H1 (cell line): ENCODE measurements around the gene BRD8. TPM values are rescaled to one million over a fixed set of nuclear protein-coding genes. Genes with fewer than 3 reads are reported as not detected.

Source experiments
- CTCF ChIA-PET: fragments of 300-600 bp; sonication (Branson Sonifier 250); formaldehyde crosslinking; loops from one replicate; lab custom pipeline; 2021; ENCODE audit not compliant: partially characterized antibody; lab: Charles Lee
- POLR2A ChIA-PET: fragments of 300-600 bp; sonication (Branson Sonifier 250); formaldehyde crosslinking; loops from one replicate; lab custom pipeline; 2021; ENCODE audit warnings: inconsistent platforms; ENCODE audit not compliant: partially characterized antibody; lab: Charles Lee
- DNase-seq, 2 experiments: peaks; one replicate each; pipeline versions ENCODE4 v3.0.0 to v3.0.0-alpha.2; 2010 to 2022; ENCODE audit warnings: low spot score in 2 of 2, low read depth in 1 of 2, mixed read lengths in 1 of 2
- FAIRE-seq: peaks from 2 replicates; lab custom pipeline; 2011; peaks lifted over from hg19 to GRCh38; lab: Jason Lieb, UNC
- H2AFZ ChIP-seq: 2 replicates; pipeline ENCODE4 v1.8.1; 2012; ENCODE audit warnings: low read length, inconsistent platforms
- H2AK5ac ChIP-seq: 2 replicates; pipeline ENCODE4 v1.6.1; 2013; ENCODE audit warnings: low read depth, low read length
- H2BK120ac ChIP-seq: replicated peaks from 2 replicates; pipeline ENCODE3; 2013; ENCODE audit warnings: low read depth, low read length, inconsistent platforms
- H2BK12ac ChIP-seq: 2 replicates; pipeline ENCODE4 v1.6.1; 2013; ENCODE audit warnings: low read depth, low read length
- H2BK15ac ChIP-seq: 2 replicates; pipeline ENCODE4 v1.6.1; 2013; ENCODE audit warnings: low read length
- H2BK20ac ChIP-seq: 2 replicates; pipeline ENCODE4 v1.6.1; 2013; ENCODE audit warnings: low read length
- H2BK5ac ChIP-seq: 2 replicates; pipeline ENCODE4 v1.6.1; 2013; ENCODE audit warnings: low read depth, low read length
- H3K14ac ChIP-seq: 2 replicates; pipeline ENCODE4 v1.6.1; 2013; ENCODE audit warnings: inconsistent platforms; ENCODE audit not compliant: insufficient read length
- H3K18ac ChIP-seq: 2 replicates; pipeline ENCODE4 v1.6.1; 2013; ENCODE audit warnings: low read length; ENCODE audit errors: extremely low read depth
- H3K23ac ChIP-seq: 2 replicates; pipeline ENCODE4 v1.6.1; 2013; ENCODE audit warnings: inconsistent platforms; ENCODE audit not compliant: insufficient read length
- H3K23me2 ChIP-seq: 2 replicates; pipeline ENCODE4 v1.6.1; 2013; ENCODE audit warnings: low read depth, low read length
- H3K27ac ChIP-seq: 2 replicates; pipeline ENCODE4 v1.6.1; 2011; ENCODE audit warnings: low read depth, low read length, inconsistent platforms
- H3K27me3 ChIP-seq, 4 experiments: replicated peaks in 1 of 4; 1 replicate in 1 of 4; 2 replicates in 3 of 4; pipeline versions ENCODE4 v1.6.1 to v1.8.1; 2011 to 2013; ENCODE audit warnings: low read length in 3 of 4, mild to moderate bottlenecking in 3 of 4, inconsistent platforms in 2 of 4, mixed read lengths in 2 of 4, moderate library complexity in 1 of 4; ENCODE audit not compliant: control insufficient read depth in 3 of 4, insufficient read depth in 3 of 4; ENCODE audit errors: extremely low read depth in 1 of 4
- H3K36me3 ChIP-seq, 4 experiments: 2 replicates each; pipeline versions ENCODE4 v1.6.1 to v1.8.1; 2011 to 2013; ENCODE audit warnings: mild to moderate bottlenecking in 4 of 4, low read length in 3 of 4, moderate library complexity in 2 of 4, control low read depth in 1 of 4, inconsistent platforms in 1 of 4; ENCODE audit not compliant: insufficient read depth in 4 of 4, control insufficient read depth in 2 of 4
- H3K4ac ChIP-seq: replicated peaks from 2 replicates; pipeline ENCODE3; 2013; ENCODE audit warnings: low read length, low read depth, mixed read lengths, inconsistent platforms; ENCODE audit not compliant: insufficient read length
- H3K4me1 ChIP-seq, 4 experiments: replicated peaks in 1 of 4; 1 replicate in 1 of 4; 2 replicates in 3 of 4; pipeline versions ENCODE4 v1.6.1 to v1.8.1; 2011 to 2013; ENCODE audit warnings: low read length in 3 of 4, inconsistent platforms in 2 of 4, mixed read lengths in 1 of 4; ENCODE audit not compliant: insufficient read depth in 4 of 4, control insufficient read depth in 3 of 4
- H3K4me2 ChIP-seq, 2 experiments: 2 replicates each; pipeline versions ENCODE4 v1.6.1 to v1.8.1; 2011 to 2013; ENCODE audit warnings: low read depth in 2 of 2, low read length in 2 of 2, control low read depth in 1 of 2, inconsistent platforms in 1 of 2, mild to moderate bottlenecking in 1 of 2; ENCODE audit not compliant: insufficient read depth in 1 of 2
- H3K4me3 ChIP-seq, 4 experiments: fragments of 200-600, 300-600 bp in 1 of 4; sonication (generic), shearing (Covaris generic), sonication (Bioruptor Twin) in 1 of 4; 2 replicates each; pipeline versions ENCODE4 v1.5.1 to v1.8.1; 2011 to 2016; ENCODE audit warnings: low read length in 4 of 4, low read depth in 3 of 4, control low read depth in 2 of 4, inconsistent platforms in 2 of 4, mild to moderate bottlenecking in 2 of 4, mixed read lengths in 1 of 4, moderate library complexity in 1 of 4; ENCODE audit not compliant: insufficient read depth in 2 of 4; ENCODE audit errors: extremely low read depth in 1 of 4
- H3K56ac ChIP-seq: replicated peaks from 2 replicates; pipeline ENCODE3; 2013; ENCODE audit warnings: low read depth, mild to moderate bottlenecking, mixed read lengths, low read length, inconsistent platforms; ENCODE audit not compliant: insufficient read length
- H3K79me1 ChIP-seq: 2 replicates; pipeline ENCODE4 v1.6.1; 2013; ENCODE audit warnings: low read depth, low read length, control low read depth
- H3K79me2 ChIP-seq, 2 experiments: 2 replicates each; pipeline versions ENCODE4 v1.6.1 to v1.8.1; 2012 to 2013; ENCODE audit warnings: low read length in 2 of 2, mild to moderate bottlenecking in 2 of 2, inconsistent platforms in 1 of 2; ENCODE audit not compliant: insufficient read depth in 2 of 2, control insufficient read depth in 1 of 2
- H3K9ac ChIP-seq, 4 experiments: replicated peaks in 1 of 4; 1 replicate in 1 of 4; 2 replicates in 3 of 4; pipeline versions ENCODE4 v1.6.1 to v1.8.1; 2011 to 2013; ENCODE audit warnings: low read depth in 3 of 4, low read length in 3 of 4, control low read depth in 2 of 4, mild to moderate bottlenecking in 2 of 4, moderate library complexity in 2 of 4, inconsistent platforms in 1 of 4; ENCODE audit errors: extremely low read depth in 1 of 4
- H3K9me3 ChIP-seq, 2 experiments: 2 replicates each; pipeline versions ENCODE4 v1.6.1 to v1.8.1; 2012 to 2013; ENCODE audit warnings: mild to moderate bottlenecking in 2 of 2, moderate library complexity in 2 of 2, control low read depth in 1 of 2, inconsistent platforms in 1 of 2, low read depth in 1 of 2, low read length in 1 of 2, mixed read lengths in 1 of 2; ENCODE audit not compliant: insufficient read depth in 2 of 2
- H4K20me1 ChIP-seq, 2 experiments: replicated peaks in 1 of 2; 2 replicates each; pipeline versions ENCODE3 to v1.8.1; 2011 to 2013; ENCODE audit warnings: inconsistent platforms in 2 of 2, low read length in 2 of 2, mild to moderate bottlenecking in 1 of 2; ENCODE audit not compliant: insufficient read depth in 2 of 2, control insufficient read depth in 1 of 2
- H4K5ac ChIP-seq: 2 replicates; pipeline ENCODE4 v1.6.1; 2013; ENCODE audit warnings: low read length, low read depth, mixed read lengths, inconsistent platforms; ENCODE audit not compliant: insufficient read length
- H4K8ac ChIP-seq: 2 replicates; pipeline ENCODE4 v1.8.0; 2013; ENCODE audit warnings: mild to moderate bottlenecking, moderate library complexity, low read length, inconsistent platforms; ENCODE audit not compliant: insufficient read depth; ENCODE audit errors: extremely low read depth
- H4K91ac ChIP-seq: replicated peaks from 2 replicates; pipeline ENCODE3; 2013; ENCODE audit warnings: low read length, mixed read lengths, inconsistent platforms; ENCODE audit not compliant: insufficient read length
- ATF3 ChIP-seq: IDR thresholded peaks from 2 replicates; pipeline ENCODE4 v1.6.1; 2011; ENCODE audit warnings: low read depth, mild to moderate bottlenecking, low read length; ENCODE audit not compliant: insufficient read depth
- BRCA1 ChIP-seq: IDR thresholded peaks from 2 replicates; pipeline ENCODE4 v1.6.1; 2012; ENCODE audit warnings: low read depth, low read length, improper control_type of control experiment
- CEBPB ChIP-seq: IDR thresholded peaks from 2 replicates; pipeline ENCODE4 v1.6.1; 2012; ENCODE audit warnings: low read depth, low read length
- CHD2 ChIP-seq: IDR thresholded peaks from 2 replicates; pipeline ENCODE4 v1.6.1; 2012; ENCODE audit warnings: low read length, improper control_type of control experiment
- EZH2 ChIP-seq: fragments of 200-600 bp; sonication (generic); IDR thresholded peaks from 2 replicates; pipeline ENCODE4 v1.7.1; 2012; ENCODE audit warnings: low read depth, mild to moderate bottlenecking, moderate library complexity, low read length, inconsistent platforms; ENCODE audit not compliant: severe bottlenecking
- KDM1A ChIP-seq: fragments of 200-600, 300-600 bp; sonication (generic); IDR thresholded peaks from 2 replicates; pipeline ENCODE4 v1.7.1; 2016; ENCODE audit warnings: mild to moderate bottlenecking, low read length, borderline replicate concordance
- KDM4A ChIP-seq: IDR thresholded peaks from one replicate; pipeline ENCODE4 v1.7.1; 2012; ENCODE audit warnings: low read depth, mild to moderate bottlenecking, moderate library complexity, low read length, inconsistent platforms; ENCODE audit not compliant: severe bottlenecking
- MAX ChIP-seq: IDR thresholded peaks from 2 replicates; pipeline ENCODE4 v1.6.1; 2012; ENCODE audit warnings: inconsistent platforms
- RFX5 ChIP-seq: IDR thresholded peaks from 2 replicates; pipeline ENCODE4 v1.6.1; 2011; ENCODE audit warnings: low read depth, low read length, improper control_type of control experiment, borderline replicate concordance
- SP4 ChIP-seq: IDR thresholded peaks from 2 replicates; pipeline ENCODE4 v1.6.1; 2012; ENCODE audit warnings: low read length, inconsistent platforms
- USF2 ChIP-seq: IDR thresholded peaks from 2 replicates; pipeline ENCODE4 v1.6.1; 2011; ENCODE audit warnings: low read length, improper control_type of control experiment
- WGBS, 2 experiments: shearing (Covaris generic) in 1 of 2; methylation state at CpG; one replicate each; pipeline versions ENCODE4 v1.1.6 to v1.1.7; 2013 to 2015; ENCODE audit warnings: low lambda C conversion rate in 2 of 2, mixed read lengths in 2 of 2, inconsistent platforms in 1 of 2, low coverage in 1 of 2, missing lambda C conversion rate in 1 of 2; ENCODE audit not compliant: insufficient replicate concordance in 2 of 2, insufficient coverage in 1 of 2, insufficient read length in 1 of 2; ENCODE audit errors: extremely low coverage in 1 of 2, missing lambda C conversion rate in 1 of 2; 5-methylcytosine and 5-hydroxymethylcytosine counted together
- polyA plus RNA-seq, 7 experiments: library from polyadenylated mRNA; depleted of rRNA in 3 of 7; stranded (reverse) in 5 of 7; unstranded in 2 of 7; fragments of >200 nt in 5 of 7; fragments of 200-250 nt in 2 of 7; gene quantifications; 1 replicate in 5 of 7; 2 replicates in 1 of 7; 4 replicates in 1 of 7; pipeline versions ENCODE4 v1.2.1 to v1.2.3, GENCODE V29; 2011 to 2013; ENCODE audit warnings: missing spikeins in 2 of 7, mixed read lengths in 2 of 7
- total RNA-seq: library from RNA; stranded (reverse); fragmentation: NEBNext Ultra II Directional; extraction: Animal tissue kit (Norgen Biotek cat#: 25700); gene quantifications from 2 replicates; pipeline ENCODE4 v1.2.1, GENCODE V29; 2021

Gene BRD8
- total and polyA plus RNA-seq, 2 of the 8 experiments (the other 6 are each of a cell fraction or from before 2014, with no cell fraction given): 37.8 to 75.8 TPM

- no peak for DNase-seq
- peaks cover 4% of the 10 kb centered on the region; the same call in 1 of the 2 replicates for H3K23me2 ChIP-seq
- TF ChIP-seq KDM1A (no peak), EZH2 (no peak), SP4 (no peak), MAX (no peak), KDM4A (no peak), ATF3 (no peak), CEBPB (no peak), USF2 (no peak), CHD2 (no peak), BRCA1 (no peak), RFX5 (no peak)
These were observed 34.4 kb upstream of the BRD8 start for GRCh38 chr5:138212828-138213160.

More at GRCh38 chr5:138212828-138213160, 34.4 kb upstream of the BRD8 start:
- no peak overlapping the region for H2AK5ac ChIP-seq
- H3K79me1 ChIP-seq: peaks cover 7% of the 10 kb centered on the region; the same call in 1 of the 2 replicates
- H4K5ac ChIP-seq: peak overlapping the region; percentile 85
- H3K9me3 ChIP-seq: no peaks in the 10 kb centered on the region
- H3K4ac ChIP-seq: peak overlapping the region; percentile 78
- no peak for FAIRE-seq
- H3K4me1 ChIP-seq: peaks cover 0 to 4% (median 0%) of the 10 kb centered on the region in 4 experiments; a peak in 1 of 7 replicates
- peak overlapping the region; percentile 87 for H3K27ac ChIP-seq
- peak overlapping the region; percentile 43 for H3K56ac ChIP-seq
- ChIA-PET CTCF (interaction anchor here (0.8 to 2.3 kb wide), 8 partner anchors 10 to 141 kb away, joined by 3 to 13 read pairs (median 4); partner anchors contain the start of gene KDM3B), POLR2A (interaction anchor here (0.6 to 3.6 kb wide), 27 partner anchors 8 to 249 kb away, joined by 3 to 30 read pairs (median 4); partner anchors contain the start of genes BRD8, CDC25C, FAM53C and KDM3B)
- no peak overlapping the region; the same call in 1 of the 2 replicates for H3K18ac ChIP-seq
- H3K14ac ChIP-seq: no peak overlapping the region
- peak overlapping the region; percentile 11 for H4K91ac ChIP-seq
- H3K23ac ChIP-seq: no peak overlapping the region
- H3K27me3 ChIP-seq: no peaks in the 10 kb centered on the region
- peaks cover 3 to 46% of the 10 kb centered on the region in 2 experiments for H3K79me2 ChIP-seq
- H2BK120ac ChIP-seq: peak overlapping the region; percentile 1
- peak overlapping the region; percentile 80; the same call in 1 of the 2 replicates for H2AFZ ChIP-seq
- no peak overlapping the region for H2BK20ac ChIP-seq
- H3K4me2 ChIP-seq: peak overlapping the region; percentile 57 to 67
- WGBS, 2 experiments: 5% methylated on average over 8 of the region's 8 CpGs; no CpG with 5 or more reads in 1 of the 2 experiments
- no peaks in the 10 kb centered on the region for H4K20me1 ChIP-seq
- peak overlapping the region; percentile 93 for H2BK5ac ChIP-seq
- no peak overlapping the region for H2BK15ac ChIP-seq
- H4K8ac ChIP-seq: peak overlapping the region; percentile 98
- H2BK12ac ChIP-seq: 0 out of 2 replicates have a peak overlapping the region, but pooled peaks have one; percentile 27
- H3K9ac ChIP-seq: peak overlapping the region; percentile 95 to 99 (median 97)
- peak overlapping the region; percentile 86 to 100 (median 92) for H3K4me3 ChIP-seq
- peaks cover 0 to 3% (median 0%) of the 10 kb centered on the region in 4 experiments; a peak in 1 of 8 replicates for H3K36me3 ChIP-seq
